HEK293 (cell line): ENCODE measurements around the gene TBL1X.

Experiments used
- CTCF ChIA-PET: fragments of 350-600 bp; formaldehyde crosslinking; extraction: SDS; loops from one replicate; lab custom pipeline; 2021; ENCODE audit warnings: antibody characterized with exemption; lab: Yijun Ruan, JAX
- POLR2A ChIA-PET: fragments of 300-600 bp; formaldehyde crosslinking; extraction: SDS; loops from one replicate; lab custom pipeline; 2020; ENCODE audit warnings: antibody characterized with exemption, inconsistent platforms; lab: Yijun Ruan, JAX
- H3K27ac ChIP-seq: fragments of 200-500 bp; sonication (Bioruptor generic); 2 replicates; pipeline ENCODE4 v1.5.1; 2014; ENCODE audit warnings: low read depth, low read length, control low read depth, inconsistent platforms; ENCODE audit errors: extremely low read depth
- H3K36me3 ChIP-seq, 2 experiments: fragments of 200-500 bp in 1 of 2; sonication (Bioruptor generic) in 1 of 2; 1 replicate in 1 of 2; 2 replicates in 1 of 2; pipeline ENCODE4 v1.5.1; 2014 to 2017; ENCODE audit warnings: inconsistent platforms in 2 of 2, low read length in 2 of 2; ENCODE audit not compliant: control insufficient read depth in 2 of 2, insufficient read depth in 1 of 2
- H3K4me1 ChIP-seq: fragments of 200-500 bp; sonication (Bioruptor generic); 2 replicates; pipeline ENCODE4 v1.5.1; 2014; ENCODE audit warnings: mild to moderate bottlenecking, low read length, inconsistent platforms; ENCODE audit not compliant: control insufficient read depth, insufficient read depth
- H3K4me3 ChIP-seq: 2 replicates; pipeline ENCODE4 v1.5.1; 2011; ENCODE audit warnings: low read depth, mild to moderate bottlenecking, control low read depth, low read length, moderate library complexity
- H3K9me3 ChIP-seq: fragments of 200-500 bp; sonication (Bioruptor generic); 2 replicates; pipeline ENCODE4 v1.5.1; 2014; ENCODE audit warnings: low read depth, low read length, inconsistent platforms; ENCODE audit not compliant: control insufficient read depth, insufficient read depth
- GFI1B ChIP-seq: fragments of 450-650 bp; formaldehyde crosslinking; IDR thresholded peaks from 2 replicates; pipeline ENCODE4 v1.5.1; 2016; ENCODE audit warnings: missing biosample characterization, missing genetic modification characterization
- KLF8 ChIP-seq: fragments of 450-650 bp; formaldehyde crosslinking; IDR thresholded peaks from 2 replicates; pipeline ENCODE4 v1.5.1; 2016; ENCODE audit warnings: missing biosample characterization, missing genetic modification characterization
- KLF9 ChIP-seq: fragments of 450-650 bp; formaldehyde crosslinking; IDR thresholded peaks from 2 replicates; pipeline ENCODE4 v1.5.1; 2016; ENCODE audit warnings: missing biosample characterization, missing genetic modification characterization, low read depth
- SALL2 ChIP-seq: fragments of 450-650 bp; formaldehyde crosslinking; IDR thresholded peaks from 2 replicates; pipeline ENCODE4 v1.5.0; 2017; ENCODE audit warnings: missing biosample characterization, mild to moderate bottlenecking, missing genetic modification characterization, borderline replicate concordance
- YY2 ChIP-seq: fragments of 450-650 bp; formaldehyde crosslinking; IDR thresholded peaks from 2 replicates; pipeline ENCODE4 v1.5.1; 2016; ENCODE audit warnings: missing biosample characterization, missing genetic modification characterization
- ZNF140 ChIP-seq: fragments of 450-650 bp; formaldehyde crosslinking; IDR thresholded peaks from 2 replicates; pipeline ENCODE4 v1.5.1; 2016; ENCODE audit warnings: missing biosample characterization, missing genetic modification characterization
- ZNF157 ChIP-seq: fragments of 450-650 bp; formaldehyde crosslinking; IDR thresholded peaks from 2 replicates; pipeline ENCODE4 v1.5.1; 2016; ENCODE audit warnings: missing biosample characterization, missing genetic modification characterization
- ZNF221 ChIP-seq: fragments of 450-650 bp; formaldehyde crosslinking; IDR thresholded peaks from 2 replicates; pipeline ENCODE4 v1.5.1; 2017; ENCODE audit warnings: missing biosample characterization, missing genetic modification characterization, borderline replicate concordance
- ZNF266 ChIP-seq: fragments of 450-650 bp; formaldehyde crosslinking; IDR thresholded peaks from 2 replicates; pipeline ENCODE4 v1.5.1; 2016; ENCODE audit warnings: missing biosample characterization, missing genetic modification characterization, low read depth
- ZNF274 ChIP-seq, 2 experiments: fragments of 200-500 bp in 1 of 2; fragments of 450-650 bp in 1 of 2; sonication (Bioruptor generic) in 1 of 2; formaldehyde crosslinking in 1 of 2; IDR thresholded peaks; 2 replicates each; pipeline versions ENCODE4 v1.5.1 to v1.6.1; 2014 to 2016; ENCODE audit warnings: borderline replicate concordance in 1 of 2, inconsistent platforms in 1 of 2, low read length in 1 of 2, missing biosample characterization in 1 of 2, missing genetic modification characterization in 1 of 2
- ZNF426 ChIP-seq: fragments of 450-650 bp; formaldehyde crosslinking; IDR thresholded peaks from 2 replicates; pipeline ENCODE4 v1.5.1; 2017; ENCODE audit warnings: missing biosample characterization, missing genetic modification characterization, mild to moderate bottlenecking, inconsistent platforms, moderate library complexity
- ZNF501 ChIP-seq: fragments of 450-650 bp; formaldehyde crosslinking; IDR thresholded peaks from 2 replicates; pipeline ENCODE4 v1.5.1; 2016; ENCODE audit warnings: missing biosample characterization, missing genetic modification characterization
- ZNF510 ChIP-seq: fragments of 450-650 bp; formaldehyde crosslinking; IDR thresholded peaks from 2 replicates; pipeline ENCODE4 v1.5.1; 2018; ENCODE audit warnings: mild to moderate bottlenecking, missing genetic modification characterization, missing biosample characterization; ENCODE audit not compliant: insufficient replicate concordance
- ZNF514 ChIP-seq: fragments of 450-650 bp; formaldehyde crosslinking; IDR thresholded peaks from 2 replicates; pipeline ENCODE4 v1.5.1; 2016; ENCODE audit warnings: missing biosample characterization, missing genetic modification characterization
- ZNF610 ChIP-seq: fragments of 450-650 bp; formaldehyde crosslinking; IDR thresholded peaks from 2 replicates; pipeline ENCODE4 v1.5.1; 2016; ENCODE audit warnings: missing biosample characterization, missing genetic modification characterization, borderline replicate concordance
- ZNF747 ChIP-seq: fragments of 450-650 bp; formaldehyde crosslinking; IDR thresholded peaks from 2 replicates; pipeline ENCODE4 v1.5.1; 2016; ENCODE audit warnings: missing biosample characterization, missing genetic modification characterization
- ZNF791 ChIP-seq: fragments of 450-650 bp; formaldehyde crosslinking; IDR thresholded peaks from 2 replicates; pipeline ENCODE4 v1.5.1; 2016; ENCODE audit warnings: missing biosample characterization, missing genetic modification characterization
- ZNF837 ChIP-seq: fragments of 450-650 bp; formaldehyde crosslinking; IDR thresholded peaks from 2 replicates; pipeline ENCODE4 v1.5.1; 2016; ENCODE audit warnings: missing biosample characterization, missing genetic modification characterization
- TF ChIP-seq, protein P1 (sequence below): fragments of 450-650 bp; formaldehyde crosslinking; optimal IDR thresholded peaks from 2 replicates; pipeline ENCODE3; 2016; ENCODE audit warnings: missing biosample characterization, mild to moderate bottlenecking, missing genetic modification characterization
- TF ChIP-seq, protein P2 (sequence below): fragments of 450-650 bp; formaldehyde crosslinking; IDR thresholded peaks from 2 replicates; pipeline ENCODE4 v1.5.1; 2016; ENCODE audit warnings: missing biosample characterization, missing genetic modification characterization
- TF ChIP-seq, protein P3 (sequence below): fragments of 450-650 bp; formaldehyde crosslinking; IDR thresholded peaks from 2 replicates; pipeline ENCODE4 v1.5.1; 2016; ENCODE audit warnings: missing biosample characterization, missing genetic modification characterization, borderline replicate concordance

Gene TBL1X

DNA sequence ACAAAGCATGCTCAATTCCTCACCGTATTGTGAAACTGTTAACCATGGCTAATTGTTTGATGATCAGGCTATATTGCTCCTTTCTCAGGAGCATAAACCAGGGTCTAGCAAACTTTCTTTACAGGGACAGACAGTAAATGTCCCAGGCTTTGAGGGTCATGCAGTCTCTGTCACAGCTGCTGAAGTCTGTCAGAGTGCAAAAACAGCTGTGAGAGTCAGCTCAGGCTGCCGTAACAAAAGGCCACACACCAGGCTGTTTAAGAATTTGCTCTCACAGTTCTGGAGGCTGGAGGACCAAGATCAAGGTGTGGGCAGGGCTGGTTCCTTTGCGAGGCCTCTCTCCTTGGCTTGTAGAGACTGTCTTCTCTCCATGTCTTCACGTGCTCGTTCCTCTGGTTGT, 225.2 kb downstream of the TBL1X start:
- TF ChIP-seq ZNF266 (tag by site-specific recombination) (no peak), ZNF157 (tag by site-specific recombination) (no peak), YY2 (tag by site-specific recombination) (no peak), ZNF501 (no peak), ZNF140 (tag by site-specific recombination) (no peak), SALL2 (tag by site-specific recombination) (no peak), ZNF514 (tag by site-specific recombination) (no peak), ZNF837 (tag by site-specific recombination) (no peak), ZNF274 (IDR thresholded peaks at IDR 0.05; ENCODE audit: low read length) (no peak), ZNF274 (tag by site-specific recombination; IDR thresholded peaks at IDR 0.05; ENCODE audit: borderline replicate concordance) (no peak), KLF8 (tag by site-specific recombination) (no peak), ZNF791 (tag by site-specific recombination) (no peak), ZNF610 (tag by site-specific recombination) (no peak), ZNF221 (tag by site-specific recombination) (no peak), ZNF510 (tag by site-specific recombination) (no peak), GFI1B (tag by site-specific recombination) (no peak)
- TF ChIP-seq, protein P1, sequence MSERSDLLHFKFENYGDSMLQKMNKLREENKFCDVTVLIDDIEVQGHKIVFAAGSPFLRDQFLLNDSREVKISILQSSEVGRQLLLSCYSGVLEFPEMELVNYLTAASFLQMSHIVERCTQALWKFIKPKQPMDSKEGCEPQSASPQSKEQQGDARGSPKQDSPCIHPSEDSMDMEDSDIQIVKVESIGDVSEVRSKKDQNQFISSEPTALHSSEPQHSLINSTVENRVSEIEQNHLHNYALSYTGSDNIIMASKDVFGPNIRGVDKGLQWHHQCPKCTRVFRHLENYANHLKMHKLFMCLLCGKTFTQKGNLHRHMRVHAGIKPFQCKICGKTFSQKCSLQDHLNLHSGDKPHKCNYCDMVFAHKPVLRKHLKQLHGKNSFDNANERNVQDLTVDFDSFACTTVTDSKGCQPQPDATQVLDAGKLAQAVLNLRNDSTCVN (tag by site-specific recombination): no peak
- POLR2A ChIA-PET: no interaction called here
- CTCF ChIA-PET: no interaction called here

DNA sequence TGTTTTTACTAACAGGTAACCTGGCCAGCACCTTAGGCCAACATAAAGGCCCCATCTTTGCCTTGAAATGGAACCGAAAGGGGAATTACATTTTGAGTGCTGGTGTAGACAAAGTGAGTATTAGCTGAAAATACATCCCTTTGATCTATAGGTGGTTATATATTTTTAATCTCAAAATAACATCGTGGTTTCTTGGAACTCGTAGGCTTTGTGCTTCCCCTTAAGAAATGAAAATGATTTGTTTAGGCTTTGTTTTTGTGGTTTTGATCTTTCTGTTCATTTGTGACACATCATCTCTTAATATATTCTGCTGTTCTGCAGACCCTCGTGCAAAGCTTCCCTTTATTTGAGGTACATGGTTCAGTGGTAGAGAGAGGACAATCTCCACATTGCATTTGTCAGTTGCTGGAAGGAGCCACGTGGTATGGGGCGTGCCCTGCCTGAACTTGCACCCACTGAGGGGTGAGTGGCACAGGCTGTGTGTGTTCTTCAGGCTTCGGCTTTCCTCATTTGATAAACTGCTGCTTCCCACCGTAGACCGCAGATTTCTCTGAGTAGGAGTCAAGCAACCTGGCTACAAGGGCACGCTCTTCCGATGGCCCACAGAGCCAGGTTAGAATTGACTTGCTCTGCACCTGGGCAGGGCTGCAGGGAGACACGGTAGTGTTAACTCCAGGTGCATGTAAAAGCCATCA, 228.6 kb downstream of the TBL1X start:
- H3K27ac ChIP-seq: no peak overlapping the region
- POLR2A ChIA-PET: no interaction called here
- no peak for TF ChIP-seq ZNF747 (tag by site-specific recombination)
- TF ChIP-seq, protein P2, sequence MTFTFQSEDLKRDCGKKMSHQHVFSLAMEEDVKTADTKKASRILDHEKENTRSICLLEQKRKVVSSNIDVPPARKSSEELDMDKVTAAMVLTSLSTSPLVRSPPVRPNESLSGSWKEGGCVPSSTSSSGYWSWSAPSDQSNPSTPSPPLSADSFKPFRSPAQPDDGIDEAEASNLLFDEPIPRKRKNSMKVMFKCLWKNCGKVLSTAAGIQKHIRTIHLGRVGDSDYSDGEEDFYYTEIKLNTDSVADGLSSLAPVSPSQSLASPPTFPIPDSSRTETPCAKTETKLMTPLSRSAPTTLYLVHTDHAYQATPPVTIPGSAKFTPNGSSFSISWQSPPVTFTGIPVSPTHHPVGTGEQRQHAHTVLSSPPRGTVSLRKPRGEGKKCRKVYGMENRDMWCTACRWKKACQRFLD (tag by site-specific recombination): no peak
- TF ChIP-seq, protein P3, sequence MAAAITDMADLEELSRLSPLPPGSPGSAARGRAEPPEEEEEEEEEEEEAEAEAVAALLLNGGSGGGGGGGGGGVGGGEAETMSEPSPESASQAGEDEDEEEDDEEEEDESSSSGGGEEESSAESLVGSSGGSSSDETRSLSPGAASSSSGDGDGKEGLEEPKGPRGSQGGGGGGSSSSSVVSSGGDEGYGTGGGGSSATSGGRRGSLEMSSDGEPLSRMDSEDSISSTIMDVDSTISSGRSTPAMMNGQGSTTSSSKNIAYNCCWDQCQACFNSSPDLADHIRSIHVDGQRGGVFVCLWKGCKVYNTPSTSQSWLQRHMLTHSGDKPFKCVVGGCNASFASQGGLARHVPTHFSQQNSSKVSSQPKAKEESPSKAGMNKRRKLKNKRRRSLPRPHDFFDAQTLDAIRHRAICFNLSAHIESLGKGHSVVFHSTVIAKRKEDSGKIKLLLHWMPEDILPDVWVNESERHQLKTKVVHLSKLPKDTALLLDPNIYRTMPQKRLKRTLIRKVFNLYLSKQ (tag by site-specific recombination): no peak
- no peak for TF ChIP-seq KLF9 (tag by site-specific recombination)
- TF ChIP-seq ZNF426 (tag by site-specific recombination): no peak
- H3K4me1 ChIP-seq: no peaks in the 10 kb centered on the region
- no peaks in the 10 kb centered on the region for H3K9me3 ChIP-seq
- CTCF ChIA-PET: no interaction called here
- no peak overlapping the region for H3K4me3 ChIP-seq
- peaks cover 0 to 67% of the 10 kb centered on the region in 2 experiments; a peak in 2 of 3 replicates for H3K36me3 ChIP-seq

More for the DNA sequence above, 225.2 kb downstream of the TBL1X start:
- Histone ChIP-seq H3K36me3 (peaks cover 0 to 62% of the 10 kb centered on the region in 2 experiments; a peak in 1 of 3 replicates), H3K9me3 (no peaks in the 10 kb centered on the region), H3K4me3 (no peak overlapping the region), H3K4me1 (no peaks in the 10 kb centered on the region), H3K27ac (no peak overlapping the region)
